Gastrocnemius medialis (tissue), 4 donors: ENCODE measurements around the gene NECTIN1. TPM values are rescaled to one million over a fixed set of nuclear protein-coding genes. Genes with fewer than 3 reads are reported as not detected.

Experiments used
- ATAC-seq, 2 donors: fragments of 150-250 bp; one replicate each; pipeline ENCODE4 v1.9.1; 2016
- DNase-seq, 2 donors: peaks; one replicate each; pipeline ENCODE4 v3.0.0-alpha.2; 2019
- H3K27ac ChIP-seq, 4 donors: fragments of 200-600 bp; sonication (generic); 1 replicate in 1 of 4; 2 replicates in 3 of 4; pipeline ENCODE4 v1.5.1; 2016 to 2018; ENCODE audit warnings: mild to moderate bottlenecking in 2 of 4, moderate library complexity in 1 of 4
- H3K27me3 ChIP-seq, 3 donors: fragments of 200-600 bp; sonication (generic) in 2 of 3; 1 replicate in 1 of 3; 2 replicates in 2 of 3; pipeline versions ENCODE4 v1.5.1 to v1.6.0; 2016 to 2019; ENCODE audit warnings: mild to moderate bottlenecking in 1 of 3, moderate library complexity in 1 of 3
- H3K36me3 ChIP-seq, 2 donors: fragments of 200-600 bp; sonication (generic) in 1 of 2; one replicate each; pipeline ENCODE4 v1.5.1; 2017 to 2018
- H3K4me1 ChIP-seq, 2 donors: fragments of 200-600 bp; sonication (generic) in 1 of 2; one replicate each; pipeline ENCODE4 v1.5.1; 2016 to 2017; ENCODE audit warnings: mild to moderate bottlenecking in 2 of 2
- H3K4me3 ChIP-seq, 4 donors: fragments of 200-600 bp; sonication (generic) in 3 of 4; 1 replicate in 1 of 4; 2 replicates in 3 of 4; pipeline ENCODE4 v1.5.1; 2016 to 2019; ENCODE audit warnings: mild to moderate bottlenecking in 2 of 4
- H3K9me3 ChIP-seq, 3 donors: fragments of 200-600 bp; sonication (generic) in 2 of 3; 1 replicate in 1 of 3; 2 replicates in 2 of 3; pipeline ENCODE4 v1.5.1; 2016 to 2019
- CTCF ChIP-seq, 5 experiments: fragments of 450-650 bp in 3 of 5; fragments of 200-600 bp in 2 of 5; sonication (generic) in 2 of 5; IDR thresholded peaks in 4 of 5; conservative IDR thresholded peaks in 1 of 5; 1 replicate in 4 of 5; 2 replicates in 1 of 5; pipeline ENCODE4 v1.5.1; 2016 to 2019; ENCODE audit warnings: antibody characterized with exemption in 5 of 5, mild to moderate bottlenecking in 3 of 5, moderate library complexity in 3 of 5
- POLR2A ChIP-seq, 2 donors: fragments of 450-650 bp; IDR thresholded peaks; one replicate each; pipeline ENCODE4 v1.6.1; 2017; ENCODE audit warnings: antibody characterized with exemption in 2 of 2, mild to moderate bottlenecking in 2 of 2, moderate library complexity in 2 of 2
- in situ Hi-C, 4 donors: fragments of 200-750 bp; cut with MboI; loops; one replicate each; pipeline versions ENCODE4 v1.15.0 to v1.8.0; 2017; ENCODE audit warnings: low sequenced_read_pairs in 4 of 4
- intact Hi-C: fragments of 100-400 bp; cut with DNase I; formaldehyde crosslinking; loops from one replicate; pipeline ENCODE4 v1.15.1; 2023; ENCODE audit warnings: low total_unique reads
- total RNA-seq, 4 donors: library from RNA; depleted of rRNA; stranded (reverse); fragments of >200 nt; gene quantifications; one replicate each; pipeline versions ENCODE4 v1.1.0 to v1.2.3, GENCODE V29; 2016

NECTIN1 gene
- total RNA-seq, 4 donors from 2014 or later = 0.66 to 2.2 (median 0.92) TPM

- DNase-seq (no peak), ATAC-seq (no peak)
- Histone ChIP-seq H3K9me3 (no peaks in the 10 kb centered on the region), H3K4me3 (no peak overlapping the region), H3K4me1 (no peaks in the 10 kb centered on the region), H3K36me3 (no peaks in the 10 kb centered on the region), H3K27me3 (no peaks in the 10 kb centered on the region), H3K27ac (no peak overlapping the region)
- intact Hi-C loops = no loop called here
- TF ChIP-seq POLR2A (IDR thresholded peaks at IDR 0.05) (no peak), CTCF (IDR thresholded peaks at IDR 0.05 in 4 of 5, conservative IDR thresholded peaks at IDR 0.05 in 1 of 5) (no peak)
- in situ Hi-C loops = no loop called here
These were observed 49.7 kb downstream of the NECTIN1 start for GRCh38 chr11:119679346-119679745.

DNA sequence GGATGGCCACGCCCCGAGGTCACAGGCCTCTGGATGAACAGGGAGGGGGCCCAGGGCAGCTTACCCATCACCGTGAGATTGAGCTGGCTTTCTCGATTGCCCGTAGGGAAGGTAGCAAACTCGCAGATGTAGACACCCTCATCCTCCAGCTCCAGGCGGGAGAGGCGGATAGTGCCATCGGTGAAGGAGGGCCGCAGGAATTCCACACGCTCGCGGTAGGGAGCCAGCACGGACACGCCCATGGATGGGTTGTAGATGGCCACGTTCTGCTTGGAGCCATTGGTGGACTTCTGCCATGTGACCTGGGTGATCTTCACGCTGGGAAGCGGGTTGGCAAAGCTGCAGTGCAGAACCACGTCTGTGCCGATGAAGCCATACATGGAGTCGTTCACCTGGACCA lies 50.6 kb downstream of the NECTIN1 start:
- no peaks in the 10 kb centered on the region for H3K9me3 ChIP-seq
- DNase-seq = no peak
- H3K4me3 ChIP-seq = no peak overlapping the region
- no peak for ATAC-seq
- in situ Hi-C loops = no loop called here
- intact Hi-C loops = no loop called here
- no peaks in the 10 kb centered on the region for H3K36me3 ChIP-seq
- no peaks in the 10 kb centered on the region for H3K27me3 ChIP-seq
- H3K4me1 ChIP-seq = no peaks in the 10 kb centered on the region
- no peak overlapping the region for H3K27ac ChIP-seq
- TF ChIP-seq POLR2A (IDR thresholded peaks at IDR 0.05) (no peak), CTCF (IDR thresholded peaks at IDR 0.05 in 4 of 5, conservative IDR thresholded peaks at IDR 0.05 in 1 of 5) (no peak)

DNA sequence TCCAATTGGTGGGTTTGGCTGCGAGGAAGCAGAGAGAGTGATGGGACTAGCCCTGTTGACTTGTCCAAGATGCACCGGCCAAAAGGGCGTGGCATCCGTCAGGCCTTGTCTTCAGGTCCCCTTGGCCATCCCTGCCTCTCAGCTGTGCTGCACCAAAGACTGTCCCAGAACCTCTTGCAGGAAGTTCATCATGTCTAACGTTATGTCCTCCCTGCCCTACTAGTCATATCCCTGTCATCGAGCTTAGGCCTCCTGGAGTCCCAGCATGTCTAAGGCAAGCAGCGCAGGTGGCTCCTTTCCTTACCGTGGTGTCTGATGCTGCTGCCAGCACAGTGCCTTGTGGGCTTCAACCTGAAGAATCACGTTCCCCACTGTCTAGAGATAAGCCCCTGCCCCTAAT lies 51.2 kb downstream of the NECTIN1 start:
- ATAC-seq = no peak
- Histone ChIP-seq H3K27me3 (no peaks in the 10 kb centered on the region), H3K4me3 (no peak overlapping the region), H3K9me3 (no peaks in the 10 kb centered on the region), H3K4me1 (no peaks in the 10 kb centered on the region), H3K36me3 (no peaks in the 10 kb centered on the region), H3K27ac (no peak overlapping the region)
- intact Hi-C loops (no loop called here), in situ Hi-C loops (no loop called here)
- no peak for DNase-seq
- TF ChIP-seq POLR2A (IDR thresholded peaks at IDR 0.05) (no peak), CTCF (IDR thresholded peaks at IDR 0.05 in 4 of 5, conservative IDR thresholded peaks at IDR 0.05 in 1 of 5) (no peak)

DNA sequence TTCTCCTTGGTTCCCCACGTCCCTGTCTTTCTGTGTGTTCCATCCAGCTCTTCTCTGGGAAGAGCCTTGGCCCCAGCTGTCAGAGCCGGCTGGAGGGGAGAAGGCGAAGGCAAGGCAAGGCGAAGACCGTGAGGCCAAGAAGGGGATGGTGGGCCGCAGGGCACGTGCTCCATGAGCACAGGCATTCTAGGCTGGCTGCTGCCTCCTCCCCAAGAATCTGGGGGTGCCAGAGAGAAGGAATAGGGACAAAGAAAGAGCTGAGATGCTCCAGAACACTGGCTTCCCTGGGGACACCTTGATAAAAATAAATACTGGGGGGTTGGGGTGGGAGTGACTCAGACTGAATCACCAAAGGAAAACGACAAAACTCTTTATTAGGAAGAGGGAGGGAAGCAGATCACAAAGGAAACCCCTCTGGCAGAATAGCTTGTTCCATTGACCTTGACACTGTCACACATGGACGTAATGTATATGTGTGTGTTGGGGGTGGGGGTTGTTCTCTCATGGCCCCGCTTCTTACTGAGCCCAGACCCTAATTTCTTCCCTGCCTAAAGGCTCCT lies 52.5 kb downstream of the NECTIN1 start:
- Histone ChIP-seq H3K4me3 (no peak overlapping the region), H3K27me3 (no peaks in the 10 kb centered on the region), H3K9me3 (no peaks in the 10 kb centered on the region), H3K27ac (no peak overlapping the region), H3K36me3 (no peaks in the 10 kb centered on the region), H3K4me1 (peaks cover 0 to under 1% of the 10 kb centered on the region in 2 donors)
- intact Hi-C loops (no loop called here), in situ Hi-C loops (no loop called here)
- no peak for ATAC-seq
- no peak for TF ChIP-seq CTCF (IDR thresholded peaks at IDR 0.05 in 4 of 5, conservative IDR thresholded peaks at IDR 0.05 in 1 of 5)
- no peak for TF ChIP-seq POLR2A (IDR thresholded peaks at IDR 0.05)
- no peak for DNase-seq
